ENCODE results near the gene FBXO17. TPM values are rescaled to one million over a fixed set of nuclear protein-coding genes. Genes with fewer than 3 reads are reported as not detected.
A peak's percentile ranks its signal among the peaks of the same experiment; 100 is the strongest.

The FBXO17 gene
- total and polyA plus RNA-seq, 2 of the 13 experiments (the other 11 are each of a cell fraction or from before 2014, with no cell fraction given): 22.1 to 58.7 TPM

DNA sequence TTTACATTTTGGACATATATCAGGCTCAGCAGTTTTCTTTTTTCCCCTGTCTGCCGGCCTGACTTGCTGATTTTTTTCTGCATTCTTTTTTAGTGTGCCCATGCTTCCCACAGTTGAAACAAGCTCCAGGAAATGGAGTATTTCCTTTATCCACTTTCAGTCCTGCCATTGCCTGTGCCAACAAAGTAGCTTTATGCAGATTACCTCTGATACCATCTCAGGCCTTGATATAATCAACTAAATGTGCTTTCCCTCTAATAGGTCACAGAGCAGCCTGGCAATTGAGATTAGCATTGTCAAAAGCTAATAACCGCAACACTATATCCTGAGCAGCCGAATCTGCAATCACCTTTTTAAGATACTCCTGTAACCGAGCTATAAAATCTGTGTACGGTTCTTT lies 35.6 kb downstream of the FBXO17 start:
- no peak for ATAC-seq
- H3K27ac ChIP-seq (ENCODE audit: extremely low read length, insufficient read depth, low read length): no peak overlapping the region
- H3K27me3 ChIP-seq (ENCODE audit: control insufficient read depth in 1 of 2, insufficient read depth in 2 of 2, low read length in 2 of 2): no peaks in the 10 kb centered on the region
- WGBS (ENCODE audit: low lambda C conversion rate): 87% methylated on average over 5 of the region's 5 CpGs
- FAIRE-seq: no peak
- H2AFZ ChIP-seq (ENCODE audit: low read length): no peak overlapping the region
- H4K20me1 ChIP-seq (ENCODE audit: insufficient read depth, low read length): no peaks in the 10 kb centered on the region
- H3K4me2 ChIP-seq (ENCODE audit: low read depth, low read length): no peak overlapping the region
- no TSS peak for BruUV-seq (replicated peaks)
- intact Hi-C loops (cut with micrococcal nuclease; ENCODE audit: unreplicated experiment) (no loop called here), in situ Hi-C loops (cut with HindIII; ENCODE audit: extremely low pct_ligation_motif_present, low pct_unique_long_range_greater_than_20kb) (no loop called here)
- peaks cover 5 to 7% of the 10 kb centered on the region in 2 experiments; a peak in 3 of 5 replicates for H3K36me3 ChIP-seq (replicated peaks in 1 of 2; ENCODE audit: control insufficient read depth in 1 of 2, insufficient read depth in 2 of 2, low read length in 2 of 2)
- H3K79me2 ChIP-seq (ENCODE audit: insufficient read depth, low read length): no peaks in the 10 kb centered on the region
- 0 out of 2 replicates have a peak, but pooled peaks cover 2% of the 10 kb centered on the region for H3K9me3 ChIP-seq (ENCODE audit: low read length)
- TF ChIP-seq SUZ12 (IDR thresholded peaks at IDR 0.05; ENCODE audit: low read depth, low read length): no peak
- TF ChIP-seq DMAP1 (CRISPR knock-in tag; IDR thresholded peaks at IDR 0.05): no peak
- no peak for TF ChIP-seq CAMTA2 (CRISPR knock-in tag; IDR thresholded peaks at IDR 0.05; ENCODE audit: borderline replicate concordance)
- TF ChIP-seq BORCS8-MEF2B (CRISPR knock-in tag; IDR thresholded peaks at IDR 0.05): no peak
- POLR2A ChIA-PET: interaction anchor here (1.0 kb wide), 1 partner anchor 9 kb away, joined by 3 read pairs; the partner anchor contains the start of gene MRPS12
- no peak overlapping the region for H3K4me3 ChIP-seq (replicated peaks in 1 of 3; ENCODE audit: insufficient read depth in 1 of 3, low read depth in 2 of 3, low read length in 3 of 3)
- H3K4me1 ChIP-seq (ENCODE audit: insufficient read depth, low read length): peaks cover under 1% of the 10 kb centered on the region; the same call in 1 of the 2 replicates
- DNase-seq (ENCODE audit: low spot score): no peak
- CTCF ChIA-PET (ENCODE audit: low intra/inter-chr PET ratio, low total read pairs): no interaction called here
- no peak overlapping the region for H3K9ac ChIP-seq (ENCODE audit: insufficient read depth, low read depth, low read length)

DNA sequence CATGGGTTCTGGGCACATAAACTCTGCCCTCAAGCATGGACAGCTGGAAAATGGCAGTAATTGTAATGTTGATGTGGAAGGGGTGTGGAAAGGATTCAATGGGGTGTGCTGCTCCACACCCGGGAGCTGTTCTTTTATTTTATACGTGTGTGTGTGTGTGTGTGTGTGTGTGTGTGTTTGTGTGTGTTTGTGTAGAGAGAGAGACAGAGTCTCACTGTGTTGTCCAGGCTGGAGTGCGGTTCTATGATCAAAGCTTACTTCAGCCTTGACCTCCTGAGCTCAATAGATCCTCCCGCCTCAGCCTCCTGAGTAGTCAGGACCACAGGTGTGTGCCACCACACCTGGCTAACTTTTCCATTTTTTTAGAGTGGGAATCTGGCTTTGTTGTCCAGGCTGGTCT lies 42.0 kb downstream of the FBXO17 start:
- no peak overlapping the region for H3K4me3 ChIP-seq (replicated peaks in 1 of 3; ENCODE audit: insufficient read depth in 1 of 3, low read depth in 2 of 3, low read length in 3 of 3)
- peaks cover 25% of the 10 kb centered on the region for H3K79me2 ChIP-seq (ENCODE audit: insufficient read depth, low read length)
- H3K27me3 ChIP-seq (ENCODE audit: control insufficient read depth in 1 of 2, insufficient read depth in 2 of 2, low read length in 2 of 2): no peaks in the 10 kb centered on the region
- DNase-seq (ENCODE audit: low spot score) (no peak), ATAC-seq (no peak), FAIRE-seq (no peak)
- no peak overlapping the region for H3K9ac ChIP-seq (ENCODE audit: insufficient read depth, low read depth, low read length)
- H3K36me3 ChIP-seq (replicated peaks in 1 of 2; ENCODE audit: control insufficient read depth in 1 of 2, insufficient read depth in 2 of 2, low read length in 2 of 2): no peaks in the 10 kb centered on the region; a peak in 2 of 5 replicates
- 0 out of 2 replicates have a peak, but pooled peaks cover 5% of the 10 kb centered on the region for H3K9me3 ChIP-seq (ENCODE audit: low read length)
- no peak overlapping the region for H3K4me2 ChIP-seq (ENCODE audit: low read depth, low read length)
- no TSS peak for BruUV-seq (replicated peaks)
- no peaks in the 10 kb centered on the region; the same call in 1 of the 2 replicates for H4K20me1 ChIP-seq (ENCODE audit: insufficient read depth, low read length)
- TF ChIP-seq ZNF530 (CRISPR knock-in tag; IDR thresholded peaks at IDR 0.05; ENCODE audit: low read depth) (no peak), ZNF879 (CRISPR knock-in tag; IDR thresholded peaks at IDR 0.05) (no peak), CCAR2 (optimal IDR thresholded peaks at IDR 0.05; ENCODE audit: low read depth, low read length) (no peak), POLR2G (IDR thresholded peaks at IDR 0.05; ENCODE audit: low read depth, low read length) (0 out of 2 replicates have a peak, but pooled peaks have one; percentile 10), ZNF121 (CRISPR knock-in tag; IDR thresholded peaks at IDR 0.05) (peak; percentile 78), KLF13 (CRISPR knock-in tag; IDR thresholded peaks at IDR 0.05) (0 out of 2 replicates have a peak, but pooled peaks have one; percentile 26)
- TF ChIP-seq, protein P1, sequence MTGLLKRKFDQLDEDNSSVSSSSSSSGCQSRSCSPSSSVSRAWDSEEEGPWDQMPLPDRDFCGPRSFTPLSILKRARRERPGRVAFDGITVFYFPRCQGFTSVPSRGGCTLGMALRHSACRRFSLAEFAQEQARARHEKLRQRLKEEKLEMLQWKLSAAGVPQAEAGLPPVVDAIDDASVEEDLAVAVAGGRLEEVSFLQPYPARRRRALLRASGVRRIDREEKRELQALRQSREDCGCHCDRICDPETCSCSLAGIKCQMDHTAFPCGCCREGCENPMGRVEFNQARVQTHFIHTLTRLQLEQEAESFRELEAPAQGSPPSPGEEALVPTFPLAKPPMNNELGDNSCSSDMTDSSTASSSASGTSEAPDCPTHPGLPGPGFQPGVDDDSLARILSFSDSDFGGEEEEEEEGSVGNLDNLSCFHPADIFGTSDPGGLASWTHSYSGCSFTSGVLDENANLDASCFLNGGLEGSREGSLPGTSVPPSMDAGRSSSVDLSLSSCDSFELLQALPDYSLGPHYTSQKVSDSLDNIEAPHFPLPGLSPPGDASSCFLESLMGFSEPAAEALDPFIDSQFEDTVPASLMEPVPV (CRISPR knock-in tag; IDR thresholded peaks at IDR 0.05): no peak
- 68% methylated on average over 4 of the region's 4 CpGs for WGBS (ENCODE audit: low lambda C conversion rate)
- no peak overlapping the region for H3K27ac ChIP-seq (ENCODE audit: extremely low read length, insufficient read depth, low read length)
- peaks cover 50% of the 10 kb centered on the region for H3K4me1 ChIP-seq (ENCODE audit: insufficient read depth, low read length)
- intact Hi-C loops (cut with micrococcal nuclease; ENCODE audit: unreplicated experiment): loop anchor here (5.0 kb wide), 2 partner anchors 201 to 276 kb away; no protein-coding TSS in a partner anchor
- ChIA-PET CTCF (ENCODE audit: low intra/inter-chr PET ratio, low total read pairs) (no interaction called here), POLR2A (interaction anchor here (1.2 to 1.7 kb wide), 2 partner anchors 33 to 102 kb away, joined by 3 to 4 read pairs; partner anchors contain the start of genes ECH1, NFKBIB and SIRT2)
- no peak overlapping the region for H2AFZ ChIP-seq (ENCODE audit: low read length)
- in situ Hi-C loops (cut with HindIII; ENCODE audit: extremely low pct_ligation_motif_present, low pct_unique_long_range_greater_than_20kb): no loop called here
